Heart left ventricle (tissue), 13 donors: ENCODE measurements around the gene LRRC23.

Experiments used
- POLR2A ChIP-seq, 2 donors: fragments of 450-650 bp; IDR thresholded peaks; one replicate each; pipeline ENCODE4 v1.6.1; 2017; ENCODE audit warnings: antibody characterized with exemption in 2 of 2, mild to moderate bottlenecking in 2 of 2, moderate library complexity in 2 of 2
- TF ChIP-seq, protein P1 (sequence below), 12 donors: fragments of 200-600 bp; sonication (generic) in 4 of 12; IDR thresholded peaks; one replicate each; pipeline versions ENCODE4 v1.5.0 to v1.8.0; 2018 to 2022; ENCODE audit warnings: antibody characterized with exemption in 12 of 12, mild to moderate bottlenecking in 5 of 12
- donor health status: ischemic (EF 13 %, LVEDD 7.1; RV severe dilation, severe dysfunction).
- donor health status: DM: no; HTN: yes; CAD: no.
- donor health status: DM: no; HTN: no; CAD: no.
- donor health status: ischemic (EF 25% LVEDD 6.9; RV normal size, moderate dysfunction).
- donor health status: ischemic (EF 25% LVEDD 5.7; RV mildly dilated, moderate dysfunction).
- donor health status: ischemic (EF 35%, LVEDD 5.7; RV mildly dilated, moderate dysfunction).
- donor health status: nonischemic (EF 11% LVEDD 7.7; RV severe dilation, severe dysfunction).
- donor health status: DM: yes; HTN: yes; CAD: no.
- donor health status: PGD.
- donor health status: ischemic (EF 29% LVEDD 5.4; RV normal size, mild dysfunction).
- donor health status: nonischemic (EF 23%, LVEDD 6.1; RV moderate dilation, normal function).

DNA sequence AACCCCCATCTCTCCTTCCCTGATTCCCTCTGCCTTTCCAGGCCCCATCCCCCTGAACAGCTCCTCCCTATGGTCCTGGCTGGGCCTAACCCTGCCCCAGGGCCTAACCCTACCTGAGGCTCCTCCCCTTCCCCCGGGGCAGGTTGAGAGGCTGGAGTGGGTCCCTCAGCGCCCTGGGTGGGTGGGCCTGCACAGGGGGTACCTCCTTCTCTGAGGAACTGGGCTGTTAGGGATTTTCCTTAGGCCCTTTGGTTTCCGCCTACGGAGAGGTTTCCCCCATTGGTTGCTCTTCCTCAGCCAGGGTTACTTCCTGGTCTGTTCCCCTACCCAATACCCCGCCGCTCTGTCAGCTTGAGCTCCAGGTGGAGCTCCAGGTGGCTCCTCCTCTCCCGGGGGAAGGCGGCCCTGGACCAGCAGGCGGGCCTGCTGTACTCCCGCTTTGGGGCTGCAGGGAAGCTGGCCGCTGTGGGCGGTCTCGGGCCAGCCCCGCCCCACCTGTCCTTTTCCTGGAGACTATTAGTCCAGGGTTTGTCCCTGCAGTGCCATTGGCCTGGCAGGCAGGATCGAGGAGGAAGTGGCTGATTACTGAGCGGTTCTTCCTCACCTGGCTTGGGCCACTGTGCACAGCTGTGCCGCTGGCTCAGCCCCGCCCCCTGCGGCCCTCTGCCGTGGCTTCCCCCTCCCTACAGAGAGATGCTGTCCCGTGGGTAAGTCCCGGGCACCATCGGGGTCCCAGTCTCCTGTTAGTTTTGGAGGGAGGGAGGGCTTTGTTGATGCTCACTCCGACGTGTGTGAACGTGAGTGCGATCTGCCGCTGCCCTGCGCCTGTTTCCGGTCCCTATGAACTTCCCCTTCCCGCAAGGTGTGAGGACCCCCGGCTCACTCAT lies 41.7 kb downstream of the LRRC23 start:
- TF ChIP-seq, protein P1, sequence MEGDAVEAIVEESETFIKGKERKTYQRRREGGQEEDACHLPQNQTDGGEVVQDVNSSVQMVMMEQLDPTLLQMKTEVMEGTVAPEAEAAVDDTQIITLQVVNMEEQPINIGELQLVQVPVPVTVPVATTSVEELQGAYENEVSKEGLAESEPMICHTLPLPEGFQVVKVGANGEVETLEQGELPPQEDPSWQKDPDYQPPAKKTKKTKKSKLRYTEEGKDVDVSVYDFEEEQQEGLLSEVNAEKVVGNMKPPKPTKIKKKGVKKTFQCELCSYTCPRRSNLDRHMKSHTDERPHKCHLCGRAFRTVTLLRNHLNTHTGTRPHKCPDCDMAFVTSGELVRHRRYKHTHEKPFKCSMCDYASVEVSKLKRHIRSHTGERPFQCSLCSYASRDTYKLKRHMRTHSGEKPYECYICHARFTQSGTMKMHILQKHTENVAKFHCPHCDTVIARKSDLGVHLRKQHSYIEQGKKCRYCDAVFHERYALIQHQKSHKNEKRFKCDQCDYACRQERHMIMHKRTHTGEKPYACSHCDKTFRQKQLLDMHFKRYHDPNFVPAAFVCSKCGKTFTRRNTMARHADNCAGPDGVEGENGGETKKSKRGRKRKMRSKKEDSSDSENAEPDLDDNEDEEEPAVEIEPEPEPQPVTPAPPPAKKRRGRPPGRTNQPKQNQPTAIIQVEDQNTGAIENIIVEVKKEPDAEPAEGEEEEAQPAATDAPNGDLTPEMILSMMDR (IDR thresholded peaks at IDR 0.05): no peak
- no peak for TF ChIP-seq POLR2A (IDR thresholded peaks at IDR 0.05)
